Germinal center (tissue), 1 donor: Measurements from ENCODE around the gene ARHGEF38.
"Not testable (repeated sequence)": the region's sequence is repeated elsewhere in the genome, so short reads cannot be mapped to it uniquely, and the experiment has no call there.

Experiments
- DNase-seq: peaks from one replicate; pipeline ENCODE4 v3.0.0; 2012; ENCODE audit warnings: mixed read lengths, low spot score

ARHGEF38 gene

GRCh38 chr4:105714071-105714521 lies 161.7 kb downstream of the ARHGEF38 start:
- peak; percentile 31 for DNase-seq

DNA sequence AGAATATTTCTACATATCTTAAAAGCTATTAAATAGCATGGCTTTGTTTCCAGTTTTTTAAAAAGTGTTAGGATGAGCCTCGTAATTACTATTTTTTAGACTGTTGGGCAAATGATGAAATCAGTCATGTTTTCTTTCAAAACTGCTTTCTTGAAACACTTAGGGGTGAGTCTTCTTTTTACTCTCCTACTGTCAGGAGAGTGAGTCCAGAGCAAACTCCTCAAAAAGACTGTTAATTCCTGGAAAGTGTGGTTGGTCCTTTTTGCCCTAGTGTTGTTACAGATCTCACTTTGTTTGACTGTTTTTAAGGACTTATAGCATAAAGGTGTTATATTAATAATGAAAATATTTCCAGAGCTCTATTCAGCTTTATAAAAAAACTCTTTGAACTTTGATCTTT lies 162.5 kb downstream of the ARHGEF38 start:
- no peak for DNase-seq

DNA sequence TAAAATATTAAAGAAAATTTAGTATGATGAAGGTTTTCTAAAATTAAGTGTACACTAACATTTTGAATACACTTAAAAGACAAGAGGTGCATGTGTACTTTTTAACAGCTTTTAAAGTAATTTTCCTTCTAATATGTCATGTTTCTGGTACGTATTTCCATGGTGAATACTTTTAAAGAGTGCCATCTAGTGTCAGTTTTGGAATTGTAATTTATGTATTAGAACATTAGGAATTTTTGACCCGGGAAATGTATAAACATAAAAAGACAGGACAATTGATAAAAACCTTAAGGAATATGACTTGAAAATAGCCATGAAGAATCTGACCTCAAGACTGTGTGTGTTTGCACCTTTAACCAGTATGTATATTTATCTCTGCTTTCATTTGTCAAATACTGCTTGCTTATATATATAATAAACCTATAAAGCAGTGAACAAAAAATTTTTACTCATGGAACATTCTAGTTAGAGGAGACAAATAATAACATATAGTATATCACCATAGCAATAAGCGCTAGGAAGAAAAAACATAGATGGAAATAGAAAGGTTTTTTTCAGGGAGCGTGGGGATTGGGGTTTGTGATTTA lies 163.4 kb downstream of the ARHGEF38 start:
- DNase-seq = no peak

DNA sequence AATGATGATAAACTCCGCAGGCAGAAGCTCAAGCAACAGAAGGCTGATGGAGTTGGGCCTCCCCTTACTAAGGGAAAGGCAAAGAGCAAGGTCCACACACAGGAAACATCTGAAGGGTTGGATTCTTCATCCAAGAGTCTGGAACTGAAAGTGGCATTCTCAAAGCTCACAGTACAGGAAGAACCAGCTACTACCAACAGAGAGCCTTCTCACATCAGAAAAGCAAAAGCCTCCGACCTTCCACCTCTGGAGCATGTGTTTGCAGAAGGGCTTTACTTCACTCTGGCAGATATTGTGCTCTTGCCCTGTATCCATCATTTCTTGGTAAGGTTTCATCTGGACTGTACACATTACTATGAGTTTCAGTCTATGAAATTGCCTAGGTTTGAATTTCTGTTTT lies 166.8 kb downstream of the ARHGEF38 start:
- no peak for DNase-seq

GRCh38 chr4:105725623-105726022 lies 173.2 kb downstream of the ARHGEF38 start:
- no peak for DNase-seq

DNA sequence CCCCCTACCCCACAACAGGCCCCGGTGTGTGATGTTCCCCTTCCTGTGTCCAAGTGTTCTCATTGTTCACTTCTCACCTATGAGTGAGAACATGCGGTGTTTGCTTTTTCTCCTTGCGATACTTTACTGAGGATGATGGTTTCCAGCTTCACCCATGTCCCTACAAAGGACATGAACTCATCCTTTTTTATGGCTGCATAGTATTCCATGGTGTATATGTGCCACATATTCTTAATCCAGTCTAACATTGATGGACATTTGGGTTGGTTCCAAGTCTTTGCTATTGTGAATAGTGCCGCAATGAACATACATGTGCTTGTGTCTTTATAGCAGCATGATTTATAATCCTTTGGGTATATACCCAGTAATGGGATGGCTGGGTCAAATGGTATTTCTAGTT lies 177.5 kb downstream of the ARHGEF38 start:
- not testable (repeated sequence) for DNase-seq
